Nephron (organoid): ENCODE measurements around the gene FGF2.

Experiments used
- H3K27ac Mint-ChIP-seq, 3 experiments: 2 replicates each; pipeline ENCODE4 v1.8.0; 2020; ENCODE audit warnings: mixed read lengths in 3 of 3, mild to moderate bottlenecking in 2 of 3, moderate library complexity in 1 of 3
- H3K27me3 Mint-ChIP-seq: 2 replicates; pipeline ENCODE4 v1.8.0; 2021; ENCODE audit warnings: low read depth, mild to moderate bottlenecking, moderate library complexity, mixed read lengths
- H3K36me3 Mint-ChIP-seq: 2 replicates; pipeline ENCODE4 v1.8.0; 2020; ENCODE audit warnings: low read depth, mixed read lengths
- H3K4me1 Mint-ChIP-seq: 2 replicates; pipeline ENCODE4 v1.8.0; 2020; ENCODE audit warnings: mixed read lengths
- H3K4me3 Mint-ChIP-seq, 3 experiments: 2 replicates each; pipeline ENCODE4 v1.8.0; 2020; ENCODE audit warnings: mild to moderate bottlenecking in 3 of 3, mixed read lengths in 3 of 3, moderate library complexity in 2 of 3
- H3K9me3 Mint-ChIP-seq: 2 replicates; pipeline ENCODE4 v1.8.0; 2020; ENCODE audit warnings: mixed read lengths
- TF ChIP-seq, protein P1 (sequence below), 3 experiments: fragments of 200-600 bp; sonication (generic); IDR thresholded peaks; one replicate each; pipeline ENCODE4 v1.5.0; 2021; ENCODE audit warnings: antibody characterized with exemption in 3 of 3; ENCODE audit not compliant: unreplicated experiment in 3 of 3

Gene FGF2

DNA sequence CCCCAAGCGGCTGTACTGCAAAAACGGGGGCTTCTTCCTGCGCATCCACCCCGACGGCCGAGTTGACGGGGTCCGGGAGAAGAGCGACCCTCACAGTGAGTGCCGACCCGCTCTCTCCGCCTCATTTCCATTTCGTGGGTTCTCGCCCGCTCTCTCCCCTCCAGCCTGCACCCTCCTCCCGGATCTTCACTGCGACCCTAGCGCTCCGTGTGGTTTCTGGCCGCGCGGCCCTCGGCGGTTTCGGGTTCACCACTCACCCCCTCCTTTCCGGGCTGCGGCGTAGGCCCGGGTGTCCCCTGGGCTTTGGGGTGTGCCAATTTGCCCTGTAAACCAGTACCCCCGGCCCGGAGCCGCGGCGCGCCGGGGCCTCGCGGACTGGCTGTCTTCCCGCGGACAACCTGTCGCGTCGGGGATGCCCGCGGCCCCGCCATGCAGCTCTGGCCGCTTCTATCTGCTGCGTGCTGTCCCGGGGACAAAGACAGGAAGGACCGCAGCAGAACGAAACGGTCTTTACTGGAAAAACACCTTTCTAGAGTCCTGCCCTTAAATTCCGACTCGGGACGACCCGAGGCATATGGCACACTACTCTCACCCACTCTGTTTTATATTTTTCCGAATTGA lies 737 bp downstream of the FGF2 start:
- no peaks in the 10 kb centered on the region for H3K36me3 Mint-ChIP-seq
- peaks cover 29% of the 10 kb centered on the region for H3K4me1 Mint-ChIP-seq
- peak overlapping the region; percentile 64 to 83 (median 76) for H3K27ac Mint-ChIP-seq
- peaks cover 2% of the 10 kb centered on the region for H3K9me3 Mint-ChIP-seq
- peak overlapping the region; percentile 87 to 91 (median 90) for H3K4me3 Mint-ChIP-seq
- TF ChIP-seq, protein P1, sequence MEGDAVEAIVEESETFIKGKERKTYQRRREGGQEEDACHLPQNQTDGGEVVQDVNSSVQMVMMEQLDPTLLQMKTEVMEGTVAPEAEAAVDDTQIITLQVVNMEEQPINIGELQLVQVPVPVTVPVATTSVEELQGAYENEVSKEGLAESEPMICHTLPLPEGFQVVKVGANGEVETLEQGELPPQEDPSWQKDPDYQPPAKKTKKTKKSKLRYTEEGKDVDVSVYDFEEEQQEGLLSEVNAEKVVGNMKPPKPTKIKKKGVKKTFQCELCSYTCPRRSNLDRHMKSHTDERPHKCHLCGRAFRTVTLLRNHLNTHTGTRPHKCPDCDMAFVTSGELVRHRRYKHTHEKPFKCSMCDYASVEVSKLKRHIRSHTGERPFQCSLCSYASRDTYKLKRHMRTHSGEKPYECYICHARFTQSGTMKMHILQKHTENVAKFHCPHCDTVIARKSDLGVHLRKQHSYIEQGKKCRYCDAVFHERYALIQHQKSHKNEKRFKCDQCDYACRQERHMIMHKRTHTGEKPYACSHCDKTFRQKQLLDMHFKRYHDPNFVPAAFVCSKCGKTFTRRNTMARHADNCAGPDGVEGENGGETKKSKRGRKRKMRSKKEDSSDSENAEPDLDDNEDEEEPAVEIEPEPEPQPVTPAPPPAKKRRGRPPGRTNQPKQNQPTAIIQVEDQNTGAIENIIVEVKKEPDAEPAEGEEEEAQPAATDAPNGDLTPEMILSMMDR (IDR thresholded peaks at IDR 0.05; ENCODE audit: unreplicated experiment in 3 of 3) = no peak
- peaks cover 24% of the 10 kb centered on the region for H3K27me3 Mint-ChIP-seq

DNA sequence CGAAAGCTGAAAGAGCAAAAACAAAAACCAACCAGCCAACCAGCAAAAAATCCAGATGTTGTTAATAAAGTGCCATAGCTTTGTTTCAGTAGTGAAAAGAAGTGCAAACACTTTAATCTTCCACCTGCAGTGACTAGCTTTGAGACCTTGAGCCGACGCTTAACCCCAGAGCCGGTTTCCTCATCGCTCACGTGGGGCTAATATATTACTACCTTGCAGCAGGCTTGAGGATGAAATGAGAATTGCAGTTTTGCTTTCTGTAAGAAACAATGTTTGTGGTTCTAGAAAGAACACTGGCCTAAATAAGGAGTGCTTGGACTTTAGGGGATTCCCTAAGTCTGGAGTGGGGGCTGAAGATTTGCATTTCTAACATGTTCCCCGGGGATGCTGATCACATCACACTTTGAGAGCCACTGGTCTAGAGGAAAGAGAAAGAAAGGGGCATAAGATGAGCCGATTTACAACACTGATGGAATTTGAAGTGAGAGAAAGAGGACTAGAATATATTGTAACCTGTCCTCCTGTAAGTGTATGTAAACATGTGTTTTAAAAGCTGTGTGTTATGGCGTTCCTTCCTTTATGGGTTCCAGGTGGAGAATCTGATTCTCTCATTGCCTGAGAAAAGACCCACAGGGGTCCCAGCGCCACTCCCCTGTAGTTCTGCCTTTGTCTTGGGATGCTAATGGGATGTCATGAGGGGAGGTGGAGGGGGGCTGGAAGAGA lies 1.4 kb downstream of the FGF2 start:
- Mint-ChIP-seq H3K36me3 (no peaks in the 10 kb centered on the region), H3K27ac (peak overlapping the region; percentile 64 to 83 (median 76)), H3K27me3 (peaks cover 24% of the 10 kb centered on the region), H3K4me3 (peak overlapping the region; percentile 87 to 91 (median 90)), H3K4me1 (peaks cover 36% of the 10 kb centered on the region), H3K9me3 (peaks cover 2% of the 10 kb centered on the region)
- TF ChIP-seq, protein P1 (IDR thresholded peaks at IDR 0.05; ENCODE audit: unreplicated experiment in 3 of 3) = peak; percentile 9 to 20 (median 11)

DNA sequence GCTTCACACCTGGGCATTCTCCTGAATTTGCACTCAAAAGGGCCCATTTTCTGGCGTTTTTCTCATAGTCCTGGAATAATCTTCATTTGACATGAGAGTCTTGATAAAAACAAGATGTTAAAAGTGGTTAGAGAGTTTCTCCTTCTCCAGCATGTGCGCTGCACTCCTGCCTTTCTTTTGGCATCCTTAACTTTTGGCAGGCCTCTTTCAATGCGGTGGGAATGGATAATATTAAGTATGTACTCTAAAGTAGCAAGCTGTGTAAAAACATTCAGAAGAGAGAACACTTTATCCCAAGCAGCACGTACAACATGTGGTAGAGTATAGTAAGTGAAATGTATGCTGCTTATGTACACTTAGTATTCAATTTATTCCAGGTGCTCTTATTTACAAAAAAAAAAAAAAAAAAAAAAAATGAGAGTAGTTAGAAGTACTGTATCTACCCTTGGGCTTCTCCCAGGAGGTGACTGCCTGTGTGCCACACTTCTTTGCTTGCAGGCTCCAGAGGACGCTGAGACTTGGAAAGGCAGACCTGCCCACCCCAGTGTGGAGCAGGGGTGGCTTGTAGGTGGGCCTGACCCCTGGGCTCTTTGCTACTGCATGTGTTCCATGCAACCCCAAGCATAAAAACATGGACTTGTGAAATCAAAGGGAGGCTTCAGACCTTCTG lies 3.9 kb downstream of the FGF2 start:
- TF ChIP-seq, protein P1 (IDR thresholded peaks at IDR 0.05; ENCODE audit: unreplicated experiment in 3 of 3) = no peak
- Mint-ChIP-seq H3K27ac (peak overlapping the region in 2 of 3 experiments; percentile 52 to 67), H3K36me3 (no peaks in the 10 kb centered on the region), H3K27me3 (peaks cover 22% of the 10 kb centered on the region), H3K4me3 (peak overlapping the region in 1 of 3 experiments; percentile 64), H3K9me3 (no peaks in the 10 kb centered on the region), H3K4me1 (peaks cover 42% of the 10 kb centered on the region)

DNA sequence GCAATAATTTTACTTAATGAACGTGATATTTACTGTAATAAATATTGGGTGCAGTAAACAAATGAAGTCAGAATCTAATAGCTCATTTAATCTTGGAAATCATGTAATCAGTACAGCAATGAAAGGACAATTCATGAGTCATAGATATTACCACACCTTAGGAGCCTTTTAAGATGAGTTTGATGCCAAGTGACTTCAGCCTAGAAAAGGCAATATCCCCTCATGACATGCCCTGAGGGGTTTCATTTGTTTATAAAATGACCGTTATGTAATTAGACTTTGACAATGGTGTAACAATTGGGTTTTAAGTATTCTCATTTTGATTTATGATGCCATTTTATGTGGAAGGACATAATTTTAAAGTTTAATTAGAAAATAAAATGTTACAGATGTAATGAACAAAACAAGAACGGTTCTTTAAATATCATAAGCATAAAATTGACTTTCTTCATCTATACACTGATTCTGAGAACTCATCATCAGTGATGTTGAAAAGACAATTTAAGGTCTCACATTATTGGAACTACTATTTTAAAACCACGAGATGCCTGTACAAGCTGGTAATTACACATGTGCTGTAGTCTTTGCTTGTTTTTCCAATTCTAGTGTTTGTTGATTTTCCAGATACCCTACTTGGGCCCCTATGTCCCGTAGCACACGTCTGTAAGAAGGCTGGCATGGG lies 5.0 kb downstream of the FGF2 start:
- Mint-ChIP-seq H3K4me3 (no peak overlapping the region), H3K27ac (no peak overlapping the region), H3K36me3 (no peaks in the 10 kb centered on the region), H3K27me3 (peaks cover 16% of the 10 kb centered on the region), H3K4me1 (peaks cover 37% of the 10 kb centered on the region), H3K9me3 (no peaks in the 10 kb centered on the region)
- TF ChIP-seq, protein P1 (IDR thresholded peaks at IDR 0.05; ENCODE audit: unreplicated experiment in 3 of 3) = no peak

- H3K36me3 Mint-ChIP-seq = no peaks in the 10 kb centered on the region
- H3K27ac Mint-ChIP-seq = peak overlapping the region in 2 of 3 experiments; percentile 12 to 33
- no peak overlapping the region for H3K4me3 Mint-ChIP-seq
- TF ChIP-seq, protein P1 (IDR thresholded peaks at IDR 0.05; ENCODE audit: unreplicated experiment in 3 of 3) = no peak
- no peaks in the 10 kb centered on the region for H3K9me3 Mint-ChIP-seq
- H3K4me1 Mint-ChIP-seq = peaks cover 37% of the 10 kb centered on the region
- peaks cover 13% of the 10 kb centered on the region for H3K27me3 Mint-ChIP-seq
These were observed 6.1 kb downstream of the FGF2 start for GRCh38 chr4:122832732-122833131.
